Hepatocyte (in vitro differentiated cells): ENCODE measurements around the gene PLA2G4C. TPM values are rescaled to one million over a fixed set of nuclear protein-coding genes. Genes with fewer than 3 reads are reported as not detected.
"Not testable (repeated sequence)": the region's sequence is repeated elsewhere in the genome, so short reads cannot be mapped to it uniquely, and the experiment has no call there.

Experiments used
- DNase-seq: peaks from one replicate; pipeline ENCODE4 v3.0.0-alpha.2; 2016; ENCODE audit warnings: low spot score
- H2AFZ ChIP-seq: fragments of 200-600 bp; sonication (generic); 2 replicates; pipeline ENCODE4 v1.6.0; 2016; ENCODE audit warnings: antibody characterized with exemption, mild to moderate bottlenecking
- H3K27ac ChIP-seq: fragments of 200-600 bp; sonication (generic); 2 replicates; pipeline ENCODE4 v1.5.1; 2016; ENCODE audit warnings: mild to moderate bottlenecking
- H3K27me3 ChIP-seq: fragments of 200-600 bp; sonication (generic); 2 replicates; pipeline ENCODE4 v1.6.1; 2016
- H3K36me3 ChIP-seq: fragments of 200-600 bp; sonication (generic); replicated peaks from 2 replicates; pipeline ENCODE4 v1.5.1; 2016; ENCODE audit warnings: low read depth; ENCODE audit not compliant: insufficient read depth
- H3K4me1 ChIP-seq: fragments of 200-600 bp; sonication (generic); 2 replicates; pipeline ENCODE4 v1.5.1; 2016; ENCODE audit warnings: mild to moderate bottlenecking, moderate library complexity; ENCODE audit not compliant: insufficient read depth
- H3K4me2 ChIP-seq: fragments of 200-600 bp; sonication (generic); 2 replicates; pipeline ENCODE4 v1.6.0; 2016
- H3K4me3 ChIP-seq: fragments of 200-600 bp; sonication (generic); 2 replicates; pipeline ENCODE4 v1.5.1; 2016; ENCODE audit warnings: mild to moderate bottlenecking
- H3K79me2 ChIP-seq: fragments of 200-600 bp; sonication (generic); 2 replicates; pipeline ENCODE4 v1.6.0; 2017; ENCODE audit warnings: mild to moderate bottlenecking
- H3K9me2 ChIP-seq: fragments of 200-600 bp; sonication (generic); replicated peaks from 2 replicates; pipeline ENCODE4 v1.6.0; 2017; ENCODE audit warnings: mild to moderate bottlenecking; ENCODE audit not compliant: insufficient read depth
- H3K9me3 ChIP-seq: fragments of 200-600 bp; sonication (generic); 2 replicates; pipeline ENCODE4 v1.5.1; 2016; ENCODE audit warnings: low read depth, mild to moderate bottlenecking
- H4K20me1 ChIP-seq: fragments of 200-600 bp; sonication (generic); 2 replicates; pipeline ENCODE4 v1.6.0; 2016; ENCODE audit warnings: mild to moderate bottlenecking; ENCODE audit not compliant: insufficient read depth, poor library complexity, severe bottlenecking
- EZH2 ChIP-seq: fragments of 200-600 bp; sonication (generic); IDR thresholded peaks from 2 replicates; pipeline ENCODE4 v1.6.1; 2016; ENCODE audit warnings: antibody characterized with exemption, mild to moderate bottlenecking, borderline replicate concordance
- EZH2phosphoT487 ChIP-seq: fragments of 200-600 bp; sonication (generic); IDR thresholded peaks from one replicate; pipeline ENCODE4 v1.6.1; 2018; ENCODE audit warnings: antibody characterized with exemption, mild to moderate bottlenecking, low read depth, moderate library complexity; ENCODE audit not compliant: unreplicated experiment, severe bottlenecking
- WGBS: methylation state at CpG from one replicate; pipeline ENCODE4 v1.1.6; 2016; ENCODE audit warnings: low lambda C conversion rate; ENCODE audit errors: missing lambda C conversion rate; 5-methylcytosine and 5-hydroxymethylcytosine counted together
- polyA plus RNA-seq: library from polyadenylated mRNA; unstranded; fragments of >200 nt; fragmentation: Nextera tagmentation; extraction: Ambion mirVana; gene quantifications from 2 replicates; pipeline ENCODE4 v1.2.1, GENCODE V29; 2016
- total RNA-seq: library from RNA; depleted of rRNA; stranded (reverse); fragments of >200 nt; gene quantifications from 2 replicates; pipeline ENCODE4 v1.2.3, GENCODE V29; 2014
- TF ChIP-seq, protein P1 (sequence below): fragments of 200-600 bp; sonication (generic); IDR thresholded peaks from 2 replicates; pipeline ENCODE4 v1.5.1; 2016; ENCODE audit warnings: antibody characterized with exemption, mild to moderate bottlenecking; ENCODE audit not compliant: poor library complexity

PLA2G4C gene
- total and polyA plus RNA-seq, 2 experiments from 2014 or later: 2.0 to 5.4 TPM

DNA sequence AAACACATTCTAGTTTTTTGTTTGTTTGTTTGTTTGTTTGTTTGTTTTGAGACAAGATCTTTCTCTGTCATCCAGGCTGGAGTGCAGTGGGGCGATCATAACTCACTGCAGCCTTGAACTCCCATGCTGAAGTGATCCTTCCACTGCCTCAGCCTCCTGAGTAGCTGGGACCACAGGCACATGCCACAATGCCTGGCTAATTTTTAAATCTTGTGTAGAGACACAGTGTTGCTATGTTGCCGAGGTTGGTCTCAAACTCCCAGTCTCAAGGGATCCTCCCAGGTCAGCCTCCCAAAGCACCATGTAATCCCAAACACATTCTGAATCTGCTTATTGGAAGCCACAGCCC lies 15.8 kb downstream of the PLA2G4C start:
- Histone ChIP-seq H3K27ac (no peak overlapping the region), H3K79me2 (no peaks in the 10 kb centered on the region), H3K27me3 (no peaks in the 10 kb centered on the region), H3K4me1 (no peaks in the 10 kb centered on the region), H3K4me2 (no peak overlapping the region), H3K4me3 (no peak overlapping the region), H2AFZ (no peak overlapping the region), H3K9me2 (no peaks in the 10 kb centered on the region), H4K20me1 (no peaks in the 10 kb centered on the region), H3K36me3 (no peaks in the 10 kb centered on the region), H3K9me3 (no peaks in the 10 kb centered on the region)
- 78% methylated on average over 2 of the region's 2 CpGs for WGBS
- no peak for DNase-seq
- TF ChIP-seq EZH2 (no peak), EZH2phosphoT487 (no peak)
- TF ChIP-seq, protein P1, sequence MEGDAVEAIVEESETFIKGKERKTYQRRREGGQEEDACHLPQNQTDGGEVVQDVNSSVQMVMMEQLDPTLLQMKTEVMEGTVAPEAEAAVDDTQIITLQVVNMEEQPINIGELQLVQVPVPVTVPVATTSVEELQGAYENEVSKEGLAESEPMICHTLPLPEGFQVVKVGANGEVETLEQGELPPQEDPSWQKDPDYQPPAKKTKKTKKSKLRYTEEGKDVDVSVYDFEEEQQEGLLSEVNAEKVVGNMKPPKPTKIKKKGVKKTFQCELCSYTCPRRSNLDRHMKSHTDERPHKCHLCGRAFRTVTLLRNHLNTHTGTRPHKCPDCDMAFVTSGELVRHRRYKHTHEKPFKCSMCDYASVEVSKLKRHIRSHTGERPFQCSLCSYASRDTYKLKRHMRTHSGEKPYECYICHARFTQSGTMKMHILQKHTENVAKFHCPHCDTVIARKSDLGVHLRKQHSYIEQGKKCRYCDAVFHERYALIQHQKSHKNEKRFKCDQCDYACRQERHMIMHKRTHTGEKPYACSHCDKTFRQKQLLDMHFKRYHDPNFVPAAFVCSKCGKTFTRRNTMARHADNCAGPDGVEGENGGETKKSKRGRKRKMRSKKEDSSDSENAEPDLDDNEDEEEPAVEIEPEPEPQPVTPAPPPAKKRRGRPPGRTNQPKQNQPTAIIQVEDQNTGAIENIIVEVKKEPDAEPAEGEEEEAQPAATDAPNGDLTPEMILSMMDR: no peak

DNA sequence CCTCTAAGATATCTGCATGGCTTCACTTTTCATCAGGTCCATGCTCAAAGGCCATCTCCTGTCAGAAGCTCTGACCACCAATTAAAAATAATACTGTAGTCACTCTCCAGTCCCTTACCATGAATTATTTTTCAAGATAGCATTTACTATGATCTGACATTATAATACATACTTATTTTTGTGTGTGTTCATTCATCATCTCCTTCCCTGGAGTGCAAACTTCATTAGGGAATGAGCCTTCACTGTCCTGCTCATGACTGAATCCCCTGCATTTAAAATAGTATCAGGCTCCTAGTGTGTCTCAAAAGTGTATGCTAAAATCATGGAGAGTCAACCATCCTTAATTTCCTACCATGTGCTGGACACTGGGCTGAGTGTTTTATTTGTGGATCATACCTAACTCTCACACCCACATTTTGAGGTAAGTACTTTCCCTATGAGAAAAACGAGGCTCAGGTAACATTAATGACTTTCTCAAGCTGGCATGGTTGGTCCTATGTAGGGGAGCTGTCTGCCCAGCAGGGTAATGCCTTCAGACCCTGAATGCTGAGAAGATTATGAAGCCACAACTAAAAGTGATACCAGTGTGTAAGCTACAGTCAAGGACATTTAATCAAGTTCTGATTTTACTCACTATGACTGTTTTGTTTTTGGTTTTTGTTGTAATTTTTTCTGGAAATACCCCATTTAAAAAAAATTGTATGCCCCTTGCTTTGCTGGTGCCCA lies 16.3 kb downstream of the PLA2G4C start:
- no peak overlapping the region for H3K4me3 ChIP-seq
- H3K27me3 ChIP-seq: no peaks in the 10 kb centered on the region
- no peaks in the 10 kb centered on the region for H3K9me3 ChIP-seq
- no peak overlapping the region for H2AFZ ChIP-seq
- TF ChIP-seq EZH2phosphoT487 (no peak), EZH2 (no peak)
- TF ChIP-seq, protein P1: no peak
- no peak for DNase-seq
- H3K4me2 ChIP-seq: no peak overlapping the region
- H3K79me2 ChIP-seq: no peaks in the 10 kb centered on the region
- H3K4me1 ChIP-seq: no peaks in the 10 kb centered on the region
- WGBS: 11% methylated on average over 1 of the region's 1 CpG
- no peaks in the 10 kb centered on the region for H3K36me3 ChIP-seq
- no peaks in the 10 kb centered on the region for H3K9me2 ChIP-seq
- no peaks in the 10 kb centered on the region for H4K20me1 ChIP-seq
- H3K27ac ChIP-seq: no peak overlapping the region

DNA sequence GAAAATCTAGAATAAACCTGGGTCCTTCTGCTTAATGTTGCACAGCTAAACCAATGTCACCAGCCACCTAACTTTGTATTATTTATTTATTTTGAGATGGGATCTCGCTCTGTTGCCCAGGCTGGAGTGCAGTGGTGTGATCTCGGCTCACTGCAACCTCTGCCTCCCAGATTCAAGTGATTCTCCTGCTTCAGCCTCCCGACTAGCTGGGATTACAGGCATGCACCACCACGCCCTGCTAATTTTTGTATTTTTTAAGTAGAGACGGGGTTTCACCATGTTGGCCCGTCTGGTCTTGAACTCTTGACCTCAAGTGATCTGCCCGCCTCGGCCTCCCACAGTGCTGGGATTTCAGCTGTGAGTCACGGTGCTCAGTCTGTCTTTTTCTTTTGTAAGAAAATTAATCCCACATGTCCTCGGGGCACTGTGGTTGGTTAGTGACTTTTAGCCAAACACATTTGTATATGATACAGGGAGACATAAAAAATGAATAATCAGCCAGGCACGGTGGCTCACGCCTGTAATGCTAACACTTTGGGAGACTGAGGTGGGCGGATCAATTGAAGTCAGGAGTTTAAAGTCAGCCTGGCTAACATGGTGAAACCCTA lies 19.4 kb downstream of the PLA2G4C start:
- not testable (repeated sequence) for H4K20me1 ChIP-seq, H3K9me3 ChIP-seq, H3K27me3 ChIP-seq, H3K4me3 ChIP-seq, H2AFZ ChIP-seq, H3K36me3 ChIP-seq, DNase-seq, H3K79me2 ChIP-seq, H3K9me2 ChIP-seq, H3K4me2 ChIP-seq, H3K27ac ChIP-seq, H3K4me1 ChIP-seq
- 68% methylated on average over 13 of the region's 13 CpGs for WGBS

DNA sequence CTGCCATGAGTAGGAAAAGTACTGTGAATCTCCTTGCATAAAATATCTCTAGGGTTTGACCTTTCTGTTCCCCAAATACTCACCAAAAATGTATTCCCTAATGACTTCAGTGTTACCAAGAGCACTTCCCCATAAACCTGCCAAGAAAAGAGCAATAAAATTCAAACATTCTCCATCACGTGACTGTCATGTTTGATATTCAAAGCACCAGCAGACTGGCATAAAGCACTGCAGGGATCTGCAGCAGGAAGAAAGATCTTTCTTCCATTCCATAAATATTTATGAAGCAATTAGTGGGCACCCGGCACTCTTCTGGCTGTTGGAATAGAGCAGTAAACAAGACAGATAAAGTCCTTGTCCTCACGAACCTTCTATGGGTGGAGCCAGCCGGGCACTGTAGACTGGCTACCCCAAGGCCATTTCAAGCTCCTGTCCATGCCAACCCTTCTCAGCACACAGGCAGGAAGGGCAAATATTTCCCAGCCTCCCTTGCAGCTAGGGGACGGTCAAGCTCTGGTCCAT lies 20.3 kb downstream of the PLA2G4C start:
- Histone ChIP-seq H3K4me3 (no peak overlapping the region), H3K4me1 (no peaks in the 10 kb centered on the region), H3K36me3 (no peaks in the 10 kb centered on the region), H4K20me1 (no peaks in the 10 kb centered on the region), H3K27ac (no peak overlapping the region), H2AFZ (no peak overlapping the region), H3K9me3 (no peaks in the 10 kb centered on the region), H3K27me3 (no peaks in the 10 kb centered on the region), H3K9me2 (no peaks in the 10 kb centered on the region), H3K4me2 (no peak overlapping the region), H3K79me2 (no peaks in the 10 kb centered on the region)
- no peak for DNase-seq
- WGBS: 65% methylated on average over 5 of the region's 5 CpGs
- no peak for TF ChIP-seq EZH2
- TF ChIP-seq, protein P1: no peak
- no peak for TF ChIP-seq EZH2phosphoT487

DNA sequence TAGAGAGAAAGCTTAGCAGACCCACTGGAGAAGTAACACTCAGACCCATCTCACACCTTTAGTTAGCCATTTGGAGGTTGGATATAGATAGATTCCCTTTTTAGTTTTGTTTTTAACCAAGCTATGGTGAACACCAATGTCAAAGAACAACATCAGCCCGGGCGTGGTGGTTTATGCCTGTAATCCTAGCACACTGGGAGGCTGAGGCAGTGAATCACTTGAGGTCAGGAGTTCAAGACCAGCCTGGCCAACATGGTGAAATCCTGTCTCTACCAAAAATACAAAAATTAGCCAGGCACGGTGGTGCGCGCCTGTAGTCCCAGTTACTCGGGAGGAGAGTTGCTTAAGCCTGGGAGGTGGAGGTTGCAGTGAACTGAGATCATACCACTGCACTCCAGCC lies 21.6 kb downstream of the PLA2G4C start:
- not testable (repeated sequence) for H3K79me2 ChIP-seq, DNase-seq, H3K9me2 ChIP-seq, H3K27me3 ChIP-seq, H3K36me3 ChIP-seq, H3K4me2 ChIP-seq, H4K20me1 ChIP-seq, H3K27ac ChIP-seq, H3K4me1 ChIP-seq, H2AFZ ChIP-seq, H3K4me3 ChIP-seq, H3K9me3 ChIP-seq
- 94% methylated on average over 6 of the region's 6 CpGs for WGBS
